HG02970 (cell line): ENCODE results near the gene SLC9A9.

ENCODE experiments used
- ATAC-seq: cut with Tn5 transposase; IDR thresholded peaks from one replicate; pipeline ENCODE4 v1.9.1; 2021; ENCODE audit warnings: mild to moderate bottlenecking, moderate library complexity, moderate number of reproducible peaks; ENCODE audit not compliant: unreplicated experiment, low FRiP score

The SLC9A9 gene

GRCh38 chr3:143344516-143345165, 503.6 kb downstream of the SLC9A9 start:
- no peak for ATAC-seq

DNA sequence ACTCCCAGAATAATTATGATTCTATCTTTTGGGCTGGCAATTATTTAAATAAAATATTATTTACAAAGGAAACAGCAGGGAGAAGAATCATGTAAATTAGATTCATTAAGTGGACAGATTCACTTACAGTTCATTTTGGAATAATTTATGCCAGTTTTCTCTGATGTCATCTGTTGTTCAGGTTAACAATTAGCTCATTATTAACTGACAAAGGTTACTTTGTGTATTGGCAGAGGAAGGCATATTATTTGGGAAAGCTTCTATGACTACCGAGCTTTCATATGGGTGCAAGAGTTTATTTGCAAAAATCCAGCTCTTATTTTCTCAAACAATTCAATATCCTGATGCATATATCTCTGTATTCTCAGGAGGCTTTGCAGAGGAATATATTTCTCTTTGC, 504.3 kb downstream of the SLC9A9 start:
- no peak for ATAC-seq

DNA sequence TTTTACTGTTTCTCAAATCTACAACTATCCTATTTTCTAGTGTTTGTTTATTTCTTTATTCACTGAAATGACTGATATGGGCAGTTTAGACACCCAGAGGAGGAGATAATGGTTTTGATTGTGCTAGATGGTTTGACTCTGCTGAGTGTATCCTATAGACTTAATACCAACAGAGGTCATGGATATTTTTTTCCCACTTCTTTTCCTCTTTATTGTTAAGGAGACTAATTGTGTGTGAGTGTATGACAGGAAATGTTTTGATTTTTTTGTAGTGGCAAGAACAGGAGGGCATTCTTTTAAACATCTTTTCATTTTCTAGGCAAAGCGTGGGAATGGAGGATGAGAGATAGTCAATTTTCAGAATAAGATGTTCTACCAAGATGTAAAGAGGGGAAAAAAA, 505.2 kb downstream of the SLC9A9 start:
- ATAC-seq = no peak

DNA sequence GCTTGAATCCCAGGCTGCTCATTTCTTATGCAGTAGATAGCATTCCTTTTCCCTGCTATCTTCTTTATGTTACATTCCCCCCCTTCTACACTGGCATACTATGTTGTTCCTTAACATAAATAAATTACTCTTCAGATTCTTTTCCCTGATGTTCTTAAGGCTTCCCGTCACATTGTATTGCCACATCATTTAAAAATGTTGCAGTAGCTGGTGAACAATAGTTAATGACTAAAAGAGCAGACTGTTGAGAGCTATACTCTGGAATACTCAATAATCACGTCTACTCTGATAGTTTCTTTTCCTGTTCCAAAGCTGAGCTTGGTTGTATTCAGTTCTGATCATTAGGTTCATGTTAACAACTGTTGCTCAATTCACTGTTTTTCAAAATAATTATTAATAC, 508.8 kb downstream of the SLC9A9 start:
- no peak for ATAC-seq

DNA sequence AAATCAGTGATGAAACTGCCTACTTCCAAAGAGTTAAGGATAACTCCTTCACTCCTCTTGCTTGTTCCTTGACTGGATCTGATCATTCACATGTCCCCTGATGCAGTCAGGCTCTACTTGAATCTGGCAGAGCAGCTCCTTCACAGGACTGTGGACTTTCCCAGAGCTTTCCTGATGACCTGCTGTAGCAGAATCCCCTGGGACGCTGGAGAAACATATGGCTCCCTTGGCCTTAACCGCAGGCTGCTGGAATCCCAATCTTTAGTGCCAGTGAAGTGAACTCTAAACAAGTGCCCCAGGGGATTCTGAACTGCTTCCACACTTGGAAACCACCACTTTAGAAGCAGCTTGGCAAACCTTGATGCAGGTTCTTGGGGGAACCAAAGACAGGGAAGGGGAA, 510.9 kb downstream of the SLC9A9 start:
- ATAC-seq = no peak

DNA sequence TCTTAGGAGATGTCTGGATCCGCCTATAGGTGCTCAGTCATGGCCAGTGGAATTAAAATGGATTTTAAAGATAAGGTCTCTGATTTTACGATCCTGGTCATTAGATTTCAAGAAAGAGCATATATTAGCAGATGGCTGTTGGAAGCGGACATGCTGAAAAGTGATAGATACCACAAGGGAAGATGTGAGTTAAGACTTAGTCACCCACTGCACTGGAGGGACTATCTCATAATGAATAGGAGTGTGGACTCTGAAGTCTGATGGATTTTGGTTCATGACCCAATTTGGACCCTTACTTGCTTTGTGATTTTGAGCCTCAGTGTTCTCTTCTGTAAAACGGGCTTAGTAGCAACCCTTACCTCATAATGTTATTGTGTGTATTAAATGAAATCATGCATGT, 514.0 kb downstream of the SLC9A9 start:
- no peak for ATAC-seq

DNA sequence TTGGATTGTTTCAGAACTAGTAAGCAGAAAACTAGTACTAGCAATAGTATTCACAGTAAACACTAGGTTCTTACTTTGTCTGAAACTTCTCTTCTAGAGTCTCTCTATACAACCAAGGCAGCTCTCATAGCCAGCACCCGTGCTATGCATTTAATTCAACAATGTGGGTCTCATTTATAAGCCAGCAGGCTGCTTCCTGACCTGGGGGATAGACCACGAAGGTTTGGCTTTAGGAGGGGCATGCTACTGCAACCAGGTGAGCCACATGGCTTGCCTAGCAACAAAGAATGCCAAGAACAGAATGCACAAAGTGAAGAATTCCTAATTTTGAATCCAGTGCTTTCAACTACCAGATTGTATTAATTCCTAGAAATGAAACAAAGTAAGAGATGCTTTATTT, 514.9 kb downstream of the SLC9A9 start:
- no peak for ATAC-seq

GRCh38 chr3:143332026-143332425, 516.2 kb downstream of the SLC9A9 start:
- no peak for ATAC-seq

DNA sequence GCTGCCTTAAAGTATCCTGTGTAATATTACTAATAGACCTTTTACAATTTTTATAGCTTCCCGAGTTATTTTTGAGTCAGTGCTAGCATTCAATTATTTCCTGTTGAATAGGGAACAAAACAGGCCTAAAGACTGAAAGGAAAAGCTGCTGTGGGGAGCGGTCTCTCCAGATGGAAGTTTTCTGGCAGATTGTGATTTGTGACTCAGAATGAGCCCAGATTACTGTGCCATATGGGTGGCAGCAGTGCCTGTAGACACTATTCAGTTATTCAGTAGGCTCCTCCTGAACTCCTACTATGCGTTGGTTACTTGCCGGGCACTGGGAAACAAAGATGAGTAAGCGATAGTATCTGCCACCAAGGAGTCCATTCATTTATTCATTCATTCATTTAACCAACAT, 516.9 kb downstream of the SLC9A9 start:
- ATAC-seq = no peak

DNA sequence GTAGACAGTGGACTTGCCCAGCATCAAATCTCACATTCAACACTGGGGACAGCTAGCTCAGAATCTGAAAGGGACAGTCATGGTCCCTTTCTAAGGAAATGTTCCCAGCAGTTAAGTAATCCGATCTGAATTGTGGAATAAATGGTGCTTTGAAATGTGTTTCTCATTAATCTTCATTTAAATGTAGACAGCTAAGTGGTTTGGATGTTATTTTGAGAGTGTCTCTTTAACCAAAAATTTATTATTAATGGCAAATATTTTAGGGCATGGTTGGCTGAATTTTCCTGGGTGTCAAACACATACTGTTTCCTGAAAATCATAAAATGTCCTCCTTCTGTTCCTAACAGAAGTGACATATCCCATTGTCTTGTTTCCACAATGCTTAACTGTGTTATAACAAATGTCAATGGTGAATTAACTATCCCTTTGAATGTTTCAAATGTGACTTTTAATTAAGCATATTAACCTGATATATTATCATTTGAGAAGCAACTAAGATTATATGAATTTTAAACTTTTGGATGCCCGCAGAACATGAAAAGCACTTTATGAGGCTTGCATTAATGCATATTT, 517.9 kb downstream of the SLC9A9 start:
- no peak for ATAC-seq

- no peak for ATAC-seq
Observed at GRCh38 chr3:143329567-143330211, 518.6 kb downstream of the SLC9A9 start.

- ATAC-seq = no peak
Observed at GRCh38 chr3:143328451-143328850, 519.8 kb downstream of the SLC9A9 start.

DNA sequence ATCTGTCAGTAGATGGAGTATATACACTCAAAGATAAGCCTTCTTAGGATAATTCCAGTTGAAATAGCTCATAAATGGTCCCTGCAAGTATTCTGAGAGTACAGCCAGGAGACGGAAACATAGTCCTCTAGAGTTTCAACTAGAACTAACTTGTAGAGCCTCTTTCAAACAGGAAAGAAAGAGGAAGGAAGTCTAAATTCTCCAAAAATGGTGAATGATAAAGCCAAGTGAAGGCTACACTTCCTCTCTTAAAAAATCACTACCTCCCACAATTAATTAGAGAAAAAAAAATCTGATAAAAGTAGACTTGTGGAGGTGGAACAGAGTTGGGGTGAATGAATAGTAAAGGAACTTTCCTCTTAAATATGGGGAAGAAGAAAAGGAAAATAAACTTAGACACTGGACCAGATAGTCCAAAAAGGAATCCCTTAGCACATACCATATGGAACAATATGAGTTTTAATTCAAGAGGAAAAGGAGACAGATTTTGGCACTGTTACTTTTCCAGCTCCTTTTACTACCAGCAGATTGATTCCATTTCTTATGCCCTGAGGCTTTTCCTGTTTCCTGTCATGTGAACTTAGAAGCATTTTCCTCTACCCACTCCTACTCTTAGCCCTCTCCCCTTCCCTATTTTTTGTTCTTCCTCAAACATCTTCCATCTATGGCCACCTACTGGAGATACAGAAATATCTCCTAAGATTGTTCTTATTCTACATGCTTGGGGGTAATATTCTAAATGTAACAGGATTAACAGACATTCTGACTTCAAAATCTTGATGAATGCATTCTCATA, 521.1 kb downstream of the SLC9A9 start:
- ATAC-seq = no peak

GRCh38 chr3:143321058-143321769, 527.1 kb downstream of the SLC9A9 start:
- no peak for ATAC-seq

- ATAC-seq = no peak
Observed at GRCh38 chr3:143315766-143316165, 532.5 kb downstream of the SLC9A9 start.

DNA sequence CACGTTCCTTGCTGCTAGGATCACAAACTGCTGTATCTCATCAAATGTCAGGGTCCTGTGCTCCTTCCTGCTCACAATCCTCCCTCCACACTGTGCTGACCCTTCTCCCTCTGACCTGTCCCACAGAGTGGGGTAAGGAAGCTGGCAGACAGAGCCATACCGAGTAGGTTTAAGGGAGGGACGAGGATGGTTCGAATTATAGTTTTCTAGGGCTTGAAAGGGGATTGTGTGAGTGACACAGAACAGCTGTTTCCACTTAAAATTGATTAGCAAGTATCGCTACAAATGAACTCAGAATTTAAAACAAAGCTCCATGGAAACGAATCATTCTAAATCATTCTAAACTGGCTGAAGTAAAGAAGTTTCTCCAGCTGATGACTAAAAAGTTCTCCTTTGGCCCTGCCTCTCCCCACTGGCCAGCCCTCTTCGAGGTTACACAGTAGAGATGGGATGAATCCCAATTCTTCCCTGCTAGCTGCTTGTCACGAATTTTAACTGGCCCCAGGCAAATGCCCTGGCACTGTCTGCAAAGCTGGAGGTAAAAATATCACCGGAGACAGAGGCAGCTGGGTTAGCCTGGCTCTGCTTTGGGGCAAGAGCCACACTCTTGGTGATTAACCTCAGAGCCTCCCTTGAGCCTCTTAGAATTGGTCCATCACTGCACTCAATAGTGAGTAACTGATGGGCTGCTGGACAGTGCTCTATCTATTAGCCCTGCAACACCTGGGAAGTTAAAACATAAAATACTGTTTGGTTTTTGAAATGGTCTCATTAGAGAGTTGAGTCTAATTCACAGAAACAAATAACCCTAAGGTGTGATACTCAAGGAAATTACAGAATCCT, 533.8 kb downstream of the SLC9A9 start:
- no peak for ATAC-seq

- no peak for ATAC-seq
Observed at GRCh38 chr3:143313893-143314188, 534.4 kb downstream of the SLC9A9 start.

DNA sequence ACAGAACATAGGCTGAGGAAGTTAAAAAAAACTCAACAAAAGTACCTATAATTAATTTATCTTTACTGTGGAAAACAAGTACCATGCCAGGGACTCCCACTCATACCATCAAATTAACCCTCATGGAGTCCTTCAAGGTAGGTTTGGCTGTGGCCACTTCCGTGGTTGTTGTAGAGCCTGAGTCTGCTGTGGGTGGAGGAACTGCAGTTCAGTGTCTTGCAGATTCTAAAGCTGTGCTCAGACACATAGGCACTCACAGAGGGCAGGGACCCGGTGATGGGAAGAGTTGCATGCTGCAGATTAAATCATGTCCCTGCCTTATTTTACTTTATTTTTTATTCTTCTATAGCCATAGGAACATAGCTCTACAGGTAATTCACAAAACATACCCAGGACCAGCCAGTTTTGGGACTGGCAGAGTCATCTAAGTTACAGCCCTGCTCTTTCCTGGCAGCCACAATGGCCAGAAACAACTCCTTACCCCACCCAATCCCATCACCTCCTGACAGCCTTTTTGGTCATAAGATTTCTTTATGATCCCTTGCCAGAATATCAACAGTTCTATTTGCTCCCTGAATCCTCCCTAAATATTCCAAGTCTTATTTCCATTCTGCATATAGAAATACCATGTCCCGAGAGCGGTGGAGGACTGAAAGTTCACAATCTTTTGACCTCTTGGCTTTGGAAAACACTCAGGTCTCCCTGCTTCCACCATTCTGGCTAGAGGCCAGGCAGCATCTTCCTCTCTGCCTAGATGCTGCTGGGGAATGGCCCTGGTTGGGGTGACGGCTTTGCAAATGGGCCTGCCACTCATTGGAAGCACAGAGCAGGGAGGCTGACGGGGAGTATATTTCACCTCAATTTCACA, 535.0 kb downstream of the SLC9A9 start:
- ATAC-seq = no peak

DNA sequence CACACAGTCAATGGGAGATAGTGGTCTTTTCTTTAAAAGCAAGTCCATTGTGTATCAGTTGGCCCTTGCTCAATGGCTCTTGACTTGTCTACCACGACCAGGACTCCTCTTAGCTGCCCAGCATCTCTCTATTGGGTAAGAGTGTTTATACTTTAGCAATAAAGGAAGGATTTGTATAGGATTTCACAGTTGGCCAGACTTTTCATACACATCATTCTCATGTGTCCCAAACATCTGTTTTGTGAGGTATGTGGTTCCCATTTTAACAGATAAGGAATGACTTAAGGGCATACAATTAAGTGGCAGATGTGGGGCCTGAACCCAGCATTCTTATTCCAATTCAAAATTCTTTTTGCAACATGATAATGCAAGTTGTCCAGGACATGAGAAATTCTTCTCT, 537.2 kb downstream of the SLC9A9 start:
- no peak for ATAC-seq
